HepG2 (cell line): ENCODE measurements around the gene DNAJC12. TPM values are rescaled to one million over a fixed set of nuclear protein-coding genes. Genes with fewer than 3 reads are reported as not detected.
A peak's percentile ranks its signal among the peaks of the same experiment; 100 is the strongest.

Experiments used
- ATAC-seq: fragments of 200-7000 bp; cut with Tn5 transposase; 3 replicates; pipeline ENCODE4 v1.9.1; 2020; ENCODE audit warnings: mild to moderate bottlenecking, moderate library complexity
- BruUV-seq: library from RNA; stranded (reverse); fragments of 400-500 nt; replicated peaks from 2 replicates; lab custom pipeline; 2021; lab: Mats Ljungman, UMichigan
- CTCF ChIA-PET: fragments of 300-600 bp; formaldehyde crosslinking; extraction: SDS; loops from one replicate; lab custom pipeline; 2021; ENCODE audit warnings: low total read pairs, inconsistent platforms, low intra/inter-chr PET ratio; lab: Yijun Ruan, JAX
- POLR2A ChIA-PET: fragments of 350-600 bp; sonication (Branson Sonifier 250); formaldehyde crosslinking; loops from one replicate; lab custom pipeline; 2020; ENCODE audit warnings: antibody characterized with exemption, inconsistent platforms; lab: Yijun Ruan, JAX
- DNase-seq: peaks from one replicate; pipeline ENCODE4 v3.0.0-alpha.2; 2015; ENCODE audit warnings: low spot score
- FAIRE-seq: peaks from 3 replicates; lab custom pipeline; 2011; peaks lifted over from hg19 to GRCh38; lab: Jason Lieb, UNC
- H2AFZ ChIP-seq: one replicate; pipeline ENCODE4 v1.6.1; 2011; ENCODE audit warnings: low read length, inconsistent platforms
- H3K27ac ChIP-seq: fragments of 300-600 bp; 3 replicates; pipeline ENCODE4 v1.8.0; 2011; ENCODE audit warnings: mixed run types, mild to moderate bottlenecking, mixed read lengths, low read length, inconsistent platforms; ENCODE audit not compliant: insufficient read depth; ENCODE audit errors: extremely low read length
- H3K27me3 ChIP-seq, 2 experiments: fragments of 200-600 bp in 1 of 2; 2 replicates in 1 of 2; 3 replicates in 1 of 2; pipeline versions ENCODE4 v1.6.0 to v1.8.0; 2011; ENCODE audit warnings: low read length in 2 of 2, mild to moderate bottlenecking in 2 of 2, moderate library complexity in 2 of 2, inconsistent platforms in 1 of 2; ENCODE audit not compliant: insufficient read depth in 2 of 2, control insufficient read depth in 1 of 2
- H3K36me3 ChIP-seq, 2 experiments: fragments of 200-600 bp in 1 of 2; replicated peaks in 1 of 2; 2 replicates in 1 of 2; 3 replicates in 1 of 2; pipeline versions ENCODE4 v1.5.1 to v1.8.0; 2011; ENCODE audit warnings: low read length in 2 of 2, inconsistent platforms in 1 of 2; ENCODE audit not compliant: insufficient read depth in 2 of 2, control insufficient read depth in 1 of 2
- H3K4me1 ChIP-seq: 2 replicates; pipeline ENCODE4 v1.5.1; 2012; ENCODE audit warnings: low read length, inconsistent platforms; ENCODE audit not compliant: insufficient read depth
- H3K4me2 ChIP-seq: 2 replicates; pipeline ENCODE4 v1.6.0; 2011; ENCODE audit warnings: low read depth, low read length, inconsistent platforms
- H3K4me3 ChIP-seq, 3 experiments: fragments of 200-600 bp in 1 of 3; sonication (generic), shearing (Covaris generic) in 1 of 3; replicated peaks in 1 of 3; 2 replicates each; pipeline ENCODE4 v1.5.1; 2011 to 2016; ENCODE audit warnings: low read length in 3 of 3, inconsistent platforms in 2 of 3, low read depth in 2 of 3, mild to moderate bottlenecking in 2 of 3, control low read depth in 1 of 3, mixed read lengths in 1 of 3; ENCODE audit not compliant: insufficient read depth in 1 of 3
- H3K79me2 ChIP-seq: one replicate; pipeline ENCODE4 v1.6.1; 2011; ENCODE audit warnings: low read length, inconsistent platforms; ENCODE audit not compliant: insufficient read depth
- H3K9ac ChIP-seq: 2 replicates; pipeline ENCODE4 v1.6.0; 2011; ENCODE audit warnings: mild to moderate bottlenecking, low read depth, low read length, inconsistent platforms; ENCODE audit not compliant: insufficient read depth
- H3K9me3 ChIP-seq: 2 replicates; pipeline ENCODE4 v1.5.1; 2012; ENCODE audit warnings: mild to moderate bottlenecking, low read length
- H4K20me1 ChIP-seq: 2 replicates; pipeline ENCODE4 v1.6.0; 2011; ENCODE audit warnings: inconsistent platforms, mild to moderate bottlenecking, low read length, moderate library complexity; ENCODE audit not compliant: insufficient read depth
- DR1 ChIP-seq: sonication (generic); formaldehyde crosslinking; IDR thresholded peaks from 2 replicates; pipeline ENCODE4 v1.8.0; 2021; ENCODE audit warnings: mild to moderate bottlenecking, missing genetic modification reagents, inconsistent platforms
- HNF4G ChIP-seq, 2 experiments: sonication (generic) in 1 of 2; formaldehyde crosslinking in 1 of 2; IDR thresholded peaks; 2 replicates each; pipeline versions ENCODE4 v1.4.0 to v1.6.1; 2011 to 2020; ENCODE audit warnings: borderline replicate concordance in 2 of 2, low read depth in 2 of 2, mild to moderate bottlenecking in 2 of 2, low read length in 1 of 2, missing genetic modification reagents in 1 of 2, moderate library complexity in 1 of 2
- IKZF5 ChIP-seq: IDR thresholded peaks from 2 replicates; pipeline ENCODE4 v1.6.1; 2018; ENCODE audit warnings: missing genetic modification reagents, mild to moderate bottlenecking, missing compliant biosample characterization
- MTF1 ChIP-seq: sonication (generic); formaldehyde crosslinking; IDR thresholded peaks from 2 replicates; pipeline ENCODE4 v1.5.0; 2020; ENCODE audit warnings: missing genetic modification reagents
- RNF2 ChIP-seq: fragments of 450-650 bp; conservative IDR thresholded peaks from 2 replicates; pipeline ENCODE4 v1.6.1; 2016; ENCODE audit warnings: low read depth
- ZNF143 ChIP-seq: sonication (generic); formaldehyde crosslinking; IDR thresholded peaks from 2 replicates; pipeline ENCODE4 v1.4.0; 2020; ENCODE audit warnings: missing genetic modification reagents
- ZNF17 ChIP-seq: sonication (generic); formaldehyde crosslinking; IDR thresholded peaks from 2 replicates; pipeline ENCODE4 v1.5.0; 2020; ENCODE audit warnings: mild to moderate bottlenecking, missing genetic modification reagents
- ZNF263 ChIP-seq: sonication (generic); formaldehyde crosslinking; IDR thresholded peaks from 2 replicates; pipeline ENCODE4 v1.4.0; 2020; ENCODE audit warnings: missing genetic modification reagents
- ZNF558 ChIP-seq: sonication (generic); formaldehyde crosslinking; IDR thresholded peaks from 2 replicates; pipeline ENCODE4 v1.9.0; 2022; ENCODE audit warnings: mild to moderate bottlenecking, missing genetic modification reagents, borderline replicate concordance
- ZNF572 ChIP-seq: sonication (generic); formaldehyde crosslinking; IDR thresholded peaks from 2 replicates; pipeline ENCODE4 v1.5.1; 2020; ENCODE audit warnings: mild to moderate bottlenecking, missing genetic modification reagents
- ZNF629 ChIP-seq: sonication (generic); formaldehyde crosslinking; conservative IDR thresholded peaks from 2 replicates; pipeline ENCODE4 v1.5.0; 2020; ENCODE audit warnings: missing genetic modification reagents
- ZNF672 ChIP-seq: sonication (generic); formaldehyde crosslinking; IDR thresholded peaks from 2 replicates; pipeline ENCODE4 v1.8.1; 2022; ENCODE audit warnings: missing genetic modification reagents
- WGBS: methylation state at CpG from one replicate; pipeline ENCODE4 v1.1.6; 2017; ENCODE audit warnings: low lambda C conversion rate; 5-methylcytosine and 5-hydroxymethylcytosine counted together
- in situ Hi-C: cut with HindIII; loops from 2 replicates; pipeline ENCODE4 v1.10.0; 2017; ENCODE audit warnings: low pct_unique_long_range_greater_than_20kb; ENCODE audit not compliant: extremely low pct_ligation_motif_present
- intact Hi-C: fragments of 100-400 bp; cut with micrococcal nuclease; formaldehyde crosslinking; loops from one replicate; pipeline ENCODE4 v1.10.0; 2022; ENCODE audit not compliant: unreplicated experiment
- polyA plus RNA-seq, 8 experiments: library from polyadenylated mRNA; depleted of rRNA in 3 of 8; stranded (reverse) in 7 of 8; unstranded in 1 of 8; fragments of >200 nt; fragmentation: Illumina TruSeq in 4 of 8; extraction: Trizol in 4 of 8; gene quantifications; 2 replicates each; pipeline versions ENCODE4 v1.2.1 to v1.2.3, GENCODE V29; 2011 to 2016; ENCODE audit warnings: low read depth in 4 of 8, missing spikeins in 1 of 8, mixed read lengths in 1 of 8; ENCODE audit not compliant: insufficient read depth in 1 of 8
- total RNA-seq, 5 experiments: library from RNA; depleted of rRNA; stranded (reverse); fragments of >200 nt; fragmentation: Illumina TruSeq; extraction: Trizol; gene quantifications; 2 replicates each; pipeline ENCODE4 v1.2.3, GENCODE V29; 2016; ENCODE audit warnings: low read depth in 1 of 5
- TF ChIP-seq, protein P1 (sequence below): sonication (generic); formaldehyde crosslinking; IDR thresholded peaks from 2 replicates; pipeline ENCODE4 v1.5.1; 2020; ENCODE audit warnings: mild to moderate bottlenecking, missing genetic modification reagents, borderline replicate concordance
- TF ChIP-seq, protein P2 (sequence below): sonication (generic); formaldehyde crosslinking; IDR thresholded peaks from 2 replicates; pipeline ENCODE4 v1.4.0; 2020; ENCODE audit warnings: mild to moderate bottlenecking, missing genetic modification reagents

DNAJC12 gene
- total and polyA plus RNA-seq, 2 of the 13 experiments (the other 11 are each of a cell fraction or from before 2014, with no cell fraction given) = 11.6 to 43.9 TPM

- TF ChIP-seq, protein P1, sequence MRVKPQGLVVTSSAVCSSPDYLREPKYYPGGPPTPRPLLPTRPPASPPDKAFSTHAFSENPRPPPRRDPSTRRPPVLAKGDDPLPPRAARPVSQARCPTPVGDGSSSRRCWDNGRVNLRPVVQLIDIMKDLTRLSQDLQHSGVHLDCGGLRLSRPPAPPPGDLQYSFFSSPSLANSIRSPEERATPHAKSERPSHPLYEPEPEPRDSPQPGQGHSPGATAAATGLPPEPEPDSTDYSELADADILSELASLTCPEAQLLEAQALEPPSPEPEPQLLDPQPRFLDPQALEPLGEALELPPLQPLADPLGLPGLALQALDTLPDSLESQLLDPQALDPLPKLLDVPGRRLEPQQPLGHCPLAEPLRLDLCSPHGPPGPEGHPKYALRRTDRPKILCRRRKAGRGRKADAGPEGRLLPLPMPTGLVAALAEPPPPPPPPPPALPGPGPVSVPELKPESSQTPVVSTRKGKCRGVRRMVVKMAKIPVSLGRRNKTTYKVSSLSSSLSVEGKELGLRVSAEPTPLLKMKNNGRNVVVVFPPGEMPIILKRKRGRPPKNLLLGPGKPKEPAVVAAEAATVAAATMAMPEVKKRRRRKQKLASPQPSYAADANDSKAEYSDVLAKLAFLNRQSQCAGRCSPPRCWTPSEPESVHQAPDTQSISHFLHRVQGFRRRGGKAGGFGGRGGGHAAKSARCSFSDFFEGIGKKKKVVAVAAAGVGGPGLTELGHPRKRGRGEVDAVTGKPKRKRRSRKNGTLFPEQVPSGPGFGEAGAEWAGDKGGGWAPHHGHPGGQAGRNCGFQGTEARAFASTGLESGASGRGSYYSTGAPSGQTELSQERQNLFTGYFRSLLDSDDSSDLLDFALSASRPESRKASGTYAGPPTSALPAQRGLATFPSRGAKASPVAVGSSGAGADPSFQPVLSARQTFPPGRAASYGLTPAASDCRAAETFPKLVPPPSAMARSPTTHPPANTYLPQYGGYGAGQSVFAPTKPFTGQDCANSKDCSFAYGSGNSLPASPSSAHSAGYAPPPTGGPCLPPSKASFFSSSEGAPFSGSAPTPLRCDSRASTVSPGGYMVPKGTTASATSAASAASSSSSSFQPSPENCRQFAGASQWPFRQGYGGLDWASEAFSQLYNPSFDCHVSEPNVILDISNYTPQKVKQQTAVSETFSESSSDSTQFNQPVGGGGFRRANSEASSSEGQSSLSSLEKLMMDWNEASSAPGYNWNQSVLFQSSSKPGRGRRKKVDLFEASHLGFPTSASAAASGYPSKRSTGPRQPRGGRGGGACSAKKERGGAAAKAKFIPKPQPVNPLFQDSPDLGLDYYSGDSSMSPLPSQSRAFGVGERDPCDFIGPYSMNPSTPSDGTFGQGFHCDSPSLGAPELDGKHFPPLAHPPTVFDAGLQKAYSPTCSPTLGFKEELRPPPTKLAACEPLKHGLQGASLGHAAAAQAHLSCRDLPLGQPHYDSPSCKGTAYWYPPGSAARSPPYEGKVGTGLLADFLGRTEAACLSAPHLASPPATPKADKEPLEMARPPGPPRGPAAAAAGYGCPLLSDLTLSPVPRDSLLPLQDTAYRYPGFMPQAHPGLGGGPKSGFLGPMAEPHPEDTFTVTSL = 0 out of 2 replicates have a peak, but pooled peaks have one; percentile 13
- TF ChIP-seq ZNF558 (CRISPR knock-in tag) (no peak), ZNF143 (no peak), ZNF629 (CRISPR knock-in tag) (no peak), IKZF5 (CRISPR knock-in tag) (peak; percentile 25; the same call in 1 of the 2 replicates)
- TF ChIP-seq, all 625 proteins: peak for 42
These were observed 19.7 kb downstream of the DNAJC12 start (continued) for GRCh38 chr10:67818323-67818722.

DNA sequence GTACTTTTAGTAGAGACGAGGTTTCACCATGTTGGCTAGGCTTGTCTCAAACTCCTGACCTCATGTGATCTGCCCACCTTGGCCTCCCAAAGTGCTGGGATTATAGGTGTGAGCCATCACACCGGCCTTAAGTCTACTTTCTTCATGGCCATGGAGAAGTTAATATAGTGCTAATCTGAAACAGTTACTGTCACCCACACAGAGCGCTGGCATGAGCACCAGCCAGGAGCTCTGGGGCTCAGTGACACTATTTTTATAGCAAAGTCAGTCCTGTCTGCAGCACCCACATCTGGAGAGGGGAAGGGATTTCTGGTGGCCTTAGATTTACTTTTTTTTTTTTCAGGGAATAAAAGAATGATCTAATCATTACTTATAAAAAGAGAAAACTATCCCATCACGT lies 21.3 kb downstream of the DNAJC12 start:
- POLR2A ChIA-PET = interaction anchor here (0.6 to 1.4 kb wide), 3 partner anchors 14 to 1866 kb away, joined by 3 read pairs; no protein-coding TSS in a partner anchor
- CTCF ChIA-PET = no interaction called here
- TF ChIP-seq ZNF572 (CRISPR knock-in tag) = no peak
- TF ChIP-seq HNF4G (IDR thresholded peaks at IDR 0.05; ENCODE audit: borderline replicate concordance, low read depth, low read length) = no peak
- no peak for TF ChIP-seq HNF4G (CRISPR knock-in tag; IDR thresholded peaks at IDR 0.05; ENCODE audit: borderline replicate concordance, low read depth)
- no peak for TF ChIP-seq ZNF672 (CRISPR knock-in tag)
- TF ChIP-seq DR1 = no peak
- TF ChIP-seq RNF2 = no peak
- TF ChIP-seq ZNF17 (CRISPR knock-in tag) = no peak
- TF ChIP-seq MTF1 = no peak
- no peak for TF ChIP-seq ZNF263
- TF ChIP-seq, protein P2, sequence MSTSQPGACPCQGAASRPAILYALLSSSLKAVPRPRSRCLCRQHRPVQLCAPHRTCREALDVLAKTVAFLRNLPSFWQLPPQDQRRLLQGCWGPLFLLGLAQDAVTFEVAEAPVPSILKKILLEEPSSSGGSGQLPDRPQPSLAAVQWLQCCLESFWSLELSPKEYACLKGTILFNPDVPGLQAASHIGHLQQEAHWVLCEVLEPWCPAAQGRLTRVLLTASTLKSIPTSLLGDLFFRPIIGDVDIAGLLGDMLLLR (CRISPR knock-in tag) = no peak

More for the DNA sequence above, 21.3 kb downstream of the DNAJC12 start:
- peaks cover 0 to 5% of the 10 kb centered on the region in 2 experiments; a peak in 2 of 5 replicates for H3K36me3 ChIP-seq
- no peak overlapping the region for H3K4me3 ChIP-seq
- intact Hi-C loops (no loop called here), in situ Hi-C loops (no loop called here)
- ATAC-seq (no peak), FAIRE-seq (no peak), DNase-seq (no peak)
- no peaks in the 10 kb centered on the region for H3K9me3 ChIP-seq
- H4K20me1 ChIP-seq = no peaks in the 10 kb centered on the region
- BruUV-seq = no TSS peak
- no peaks in the 10 kb centered on the region for H3K27me3 ChIP-seq
- H3K4me2 ChIP-seq = no peak overlapping the region
- H3K27ac ChIP-seq = peak overlapping the region; percentile 74
- peaks cover 14% of the 10 kb centered on the region for H3K79me2 ChIP-seq
- 96% methylated on average over 4 of the region's 4 CpGs for WGBS
- H3K4me1 ChIP-seq = peaks cover 54% of the 10 kb centered on the region
- H3K9ac ChIP-seq = no peak overlapping the region
- H2AFZ ChIP-seq = no peak overlapping the region
